GM21360 (cell line): ENCODE results near the gene ROR1.

ENCODE experiments used
- ATAC-seq: cut with Tn5 transposase; IDR thresholded peaks from one replicate; pipeline ENCODE4 v1.9.1; 2021; ENCODE audit warnings: mild to moderate bottlenecking, moderate library complexity; ENCODE audit not compliant: unreplicated experiment

The ROR1 gene

DNA sequence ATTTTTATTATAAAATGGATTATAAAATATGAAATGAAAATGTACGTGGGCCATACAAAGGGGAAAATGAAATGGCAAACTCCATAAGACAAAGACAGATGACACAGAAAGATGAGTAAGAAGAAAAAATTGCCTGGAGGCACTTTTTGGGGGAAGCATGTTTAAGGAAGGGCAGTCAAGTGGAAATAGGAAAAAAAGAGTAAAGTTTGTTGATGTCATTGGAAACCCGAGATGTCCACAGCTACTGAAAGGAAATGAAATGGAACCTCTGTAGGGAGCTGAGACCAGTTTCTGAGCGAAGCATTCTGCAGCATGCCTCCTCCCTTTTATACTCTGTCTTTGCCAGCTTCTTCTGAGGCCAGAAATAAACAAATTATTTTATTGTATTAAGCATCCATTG lies 226.2 kb downstream of the ROR1 start:
- no peak for ATAC-seq

DNA sequence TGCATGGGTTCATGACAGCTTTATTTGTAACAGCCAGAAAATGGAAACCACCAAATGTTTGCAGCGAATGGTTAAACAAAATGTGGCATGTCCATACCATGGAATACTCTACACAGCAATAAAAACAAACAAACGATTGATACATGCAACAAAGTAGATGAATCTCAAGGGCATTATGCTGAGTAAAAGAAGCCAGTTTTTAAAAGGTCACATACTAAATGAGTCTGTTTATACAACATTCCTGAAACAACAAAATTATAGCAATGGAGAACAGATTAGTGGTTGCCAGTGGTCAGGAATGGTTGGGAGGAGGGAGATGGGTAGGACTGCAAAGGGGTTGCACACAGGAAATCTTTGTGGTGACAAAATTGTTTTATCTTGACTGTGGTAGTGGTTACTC lies 227.2 kb downstream of the ROR1 start:
- ATAC-seq = no peak

GRCh38 chr1:64004451-64005025 lies 230.7 kb downstream of the ROR1 start:
- ATAC-seq = no peak

- ATAC-seq = no peak
Measured at GRCh38 chr1:64005801-64006200, 232.0 kb downstream of the ROR1 start.

DNA sequence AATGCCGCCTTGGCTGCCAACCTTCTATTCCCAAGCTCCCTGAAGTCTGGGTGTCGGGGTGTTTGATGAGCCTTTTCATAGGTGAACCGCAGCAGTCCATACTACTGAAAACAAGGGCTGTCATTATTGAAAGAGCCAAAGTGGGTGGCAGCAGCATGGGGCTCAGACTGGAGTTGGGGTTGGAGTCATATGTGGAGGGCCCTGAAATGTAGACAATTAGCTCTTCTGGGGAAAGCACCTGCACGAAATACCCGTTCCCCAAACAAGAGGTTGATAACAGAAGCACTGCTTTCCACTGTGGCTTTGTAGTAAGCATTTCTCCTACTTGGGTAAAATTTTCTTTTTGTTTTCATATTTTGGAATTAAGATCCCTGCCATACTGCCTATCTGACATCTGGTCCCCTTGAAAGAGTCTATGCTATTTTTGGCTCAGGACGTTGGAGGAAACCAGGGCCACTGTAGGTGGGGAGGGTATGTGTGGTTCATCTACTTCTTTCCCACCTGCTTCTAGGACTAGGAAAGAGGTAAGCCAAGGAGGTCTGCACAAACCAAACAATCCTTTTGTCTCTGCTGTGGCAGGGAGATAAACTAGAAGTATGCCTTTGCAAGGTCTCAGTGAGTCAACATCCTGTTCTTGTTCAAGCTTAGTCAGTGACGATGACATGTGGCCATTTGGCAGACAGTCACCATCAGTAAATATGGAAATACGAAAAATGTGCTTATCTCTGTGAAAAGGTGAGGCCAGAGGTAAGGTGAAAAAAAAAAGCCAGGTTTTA lies 232.6 kb downstream of the ROR1 start:
- ATAC-seq = no peak

DNA sequence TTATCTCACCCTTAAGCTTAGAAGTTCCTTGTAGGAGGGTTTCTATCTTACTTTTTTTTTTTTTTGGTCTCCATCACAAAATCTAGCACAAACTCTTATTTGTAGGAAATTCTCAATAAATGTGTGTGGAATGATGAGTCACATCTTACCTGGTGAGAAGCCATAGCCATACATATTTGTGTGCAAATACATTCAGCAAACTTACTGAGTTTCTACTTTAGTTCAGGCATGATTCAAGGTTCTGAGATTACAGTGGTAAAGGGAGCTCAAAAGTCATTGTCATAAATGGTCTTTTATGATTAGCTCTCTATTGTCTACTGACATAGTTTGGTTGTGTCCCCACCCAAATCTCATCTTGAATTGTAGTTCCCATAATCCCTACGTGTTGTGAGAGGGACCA lies 236.5 kb downstream of the ROR1 start:
- ATAC-seq = no peak

GRCh38 chr1:64013395-64013794 lies 239.6 kb downstream of the ROR1 start:
- no peak for ATAC-seq

- peak; percentile 71 for ATAC-seq
Measured at GRCh38 chr1:64019818-64020217, 246.0 kb downstream of the ROR1 start.

GRCh38 chr1:64021066-64021465 lies 247.2 kb downstream of the ROR1 start:
- no peak for ATAC-seq

- ATAC-seq = no peak
Measured at GRCh38 chr1:64025051-64025450, 251.2 kb downstream of the ROR1 start.

- ATAC-seq = no peak
Measured at GRCh38 chr1:64029037-64029436, 255.2 kb downstream of the ROR1 start.

DNA sequence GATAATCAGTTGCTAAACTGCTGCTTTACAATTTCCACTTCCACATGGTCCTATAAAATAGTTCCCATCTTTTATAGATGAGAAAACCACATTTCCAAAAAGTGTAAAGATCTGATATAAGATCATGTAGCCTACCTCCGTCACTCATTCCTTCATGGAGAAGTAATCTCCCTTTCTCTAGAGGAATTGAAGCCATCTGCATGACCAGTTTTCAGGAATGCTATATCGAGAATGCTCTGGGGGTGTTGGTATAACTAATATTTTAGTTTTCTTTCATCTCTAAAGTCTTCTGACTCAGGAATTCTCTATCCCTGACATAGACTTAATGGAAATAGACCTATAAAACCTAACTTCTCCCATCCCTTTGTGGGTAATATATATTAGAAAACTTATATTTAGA lies 256.6 kb downstream of the ROR1 start:
- ATAC-seq = no peak

GRCh38 chr1:64031236-64031635 lies 257.4 kb downstream of the ROR1 start:
- ATAC-seq = no peak

GRCh38 chr1:64033667-64034220 lies 259.9 kb downstream of the ROR1 start:
- no peak for ATAC-seq

DNA sequence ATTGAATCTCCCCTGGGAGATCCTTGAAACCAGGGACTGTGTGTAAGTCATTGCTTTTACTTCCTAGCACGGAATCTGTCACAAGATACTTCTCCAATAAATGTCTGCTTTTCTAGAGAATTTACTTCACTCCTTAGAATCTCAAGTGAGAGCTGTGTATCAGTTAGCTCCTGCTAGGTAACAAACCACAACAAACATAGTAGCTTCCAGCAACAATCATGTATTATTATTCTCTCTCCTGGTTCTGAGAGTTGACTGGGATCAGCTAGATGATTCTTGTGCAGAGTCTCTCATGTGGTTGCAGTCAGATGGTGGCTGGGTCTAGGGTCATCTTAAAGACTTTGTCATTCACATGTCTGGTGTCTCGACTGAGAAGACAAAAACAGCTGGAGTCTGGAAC lies 262.7 kb downstream of the ROR1 start:
- ATAC-seq = no peak

DNA sequence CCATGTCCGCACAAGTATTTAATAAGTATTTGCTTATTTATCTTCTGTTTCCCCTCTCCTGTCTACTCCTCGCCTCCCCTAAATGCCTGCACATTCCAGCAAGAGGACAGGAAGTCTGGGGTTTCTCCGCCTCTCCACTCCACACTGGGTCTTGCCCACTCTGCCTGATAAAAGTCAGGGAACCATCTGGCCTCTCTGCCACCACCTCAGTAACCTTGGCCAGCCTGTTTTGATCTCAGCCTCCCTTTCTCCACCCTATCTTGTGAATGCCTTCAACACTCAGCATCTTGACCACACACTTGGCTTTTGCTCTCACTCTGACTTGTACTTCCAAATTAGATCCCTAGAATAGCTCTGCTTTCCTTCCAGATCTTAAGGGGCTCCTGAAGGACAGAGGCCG lies 264.3 kb downstream of the ROR1 start:
- ATAC-seq = no peak

GRCh38 chr1:64038965-64039364 lies 265.1 kb downstream of the ROR1 start:
- no peak for ATAC-seq

DNA sequence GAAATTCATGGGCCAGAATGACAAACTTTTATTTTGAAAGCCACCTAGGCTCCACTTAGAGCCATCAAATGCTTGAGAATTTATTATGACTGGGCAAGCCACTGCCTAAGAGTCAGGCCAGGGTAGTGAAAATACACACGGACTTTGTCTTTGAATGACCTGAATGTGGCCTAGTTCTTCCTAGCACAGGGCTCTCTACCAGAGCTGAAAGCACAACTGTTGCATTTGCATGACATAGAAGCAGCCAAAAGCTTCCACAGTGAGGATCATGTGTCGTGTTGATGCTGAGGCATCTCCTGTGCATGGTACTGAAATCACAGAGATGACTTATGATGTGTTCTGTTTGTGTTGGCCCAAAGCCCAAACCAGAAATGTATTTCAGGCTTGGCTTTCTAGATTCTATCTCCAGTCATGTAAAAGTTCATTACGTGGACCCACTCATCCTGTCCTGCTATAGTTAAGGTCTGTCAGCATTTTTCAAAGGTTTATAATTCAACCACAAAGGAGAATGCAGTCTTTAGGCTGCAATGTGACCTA lies 265.6 kb downstream of the ROR1 start:
- no peak for ATAC-seq

- no peak for ATAC-seq
Measured at GRCh38 chr1:64041371-64042131, 267.7 kb downstream of the ROR1 start.

- no peak for ATAC-seq
Measured at GRCh38 chr1:64042331-64043100, 268.7 kb downstream of the ROR1 start.

- no peak for ATAC-seq
Measured at GRCh38 chr1:64043288-64043687, 269.5 kb downstream of the ROR1 start.
